Hypothalamus (tissue), 51 donors: Measurements from ENCODE around the gene DAPK1.

Experiments used
- DNase-seq, 51 donors: peaks; one replicate each; lab custom pipeline; 2025; lab: John Stamatoyannopoulos, UW

Gene DAPK1

DNA sequence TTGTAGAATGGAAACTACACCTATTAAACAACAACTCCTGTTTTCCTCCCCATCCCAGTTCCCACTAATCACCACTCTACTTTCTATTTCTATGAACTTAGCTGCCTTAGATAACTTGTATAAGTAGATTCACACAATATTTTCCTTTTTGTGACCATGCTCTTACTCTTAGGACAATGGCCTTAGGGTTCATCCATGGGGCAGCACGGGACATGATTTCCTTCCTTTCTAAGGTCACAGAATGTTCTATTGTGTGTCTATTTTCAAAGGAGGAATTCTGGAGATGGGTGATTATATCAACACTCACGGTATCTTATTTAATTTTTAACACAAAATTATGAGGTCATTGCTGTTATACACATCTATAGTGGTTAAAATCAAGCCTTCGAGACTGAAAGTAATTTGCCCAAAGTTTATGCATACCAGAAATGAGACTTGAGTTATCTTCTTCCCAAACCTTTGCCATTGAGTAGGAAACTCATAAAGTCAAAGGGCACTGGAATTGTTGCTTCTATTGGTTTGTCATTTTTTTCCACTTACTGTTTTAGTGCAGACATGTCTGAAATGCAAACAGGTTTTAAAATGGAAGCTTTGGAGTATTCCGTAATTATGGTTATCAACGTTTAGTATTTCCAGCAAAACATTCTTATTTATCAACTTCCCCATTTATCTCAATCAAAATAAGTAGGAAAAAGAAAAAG, 251.8 kb downstream of the DAPK1 start:
- no peak for DNase-seq

DNA sequence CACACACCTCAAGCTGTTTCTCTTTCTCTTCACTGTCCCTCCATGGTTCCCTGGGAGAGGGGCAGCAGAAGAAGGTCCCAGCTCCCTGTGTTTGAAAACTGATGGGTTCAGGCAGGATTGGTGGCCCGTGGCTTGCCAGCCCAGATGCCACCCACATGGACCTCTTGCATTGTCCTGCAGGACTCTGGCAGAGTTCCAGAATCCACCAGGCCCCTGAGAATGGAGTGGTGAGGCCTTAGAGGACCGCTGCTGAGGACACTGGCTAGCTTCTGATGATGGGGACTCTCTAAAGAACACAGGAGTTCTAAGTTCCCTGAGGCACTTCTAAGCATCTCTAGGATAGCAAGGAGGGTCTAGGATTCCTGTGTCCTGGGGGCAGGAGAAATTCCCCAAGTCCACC, 253.1 kb downstream of the DAPK1 start:
- DNase-seq = no peak

DNA sequence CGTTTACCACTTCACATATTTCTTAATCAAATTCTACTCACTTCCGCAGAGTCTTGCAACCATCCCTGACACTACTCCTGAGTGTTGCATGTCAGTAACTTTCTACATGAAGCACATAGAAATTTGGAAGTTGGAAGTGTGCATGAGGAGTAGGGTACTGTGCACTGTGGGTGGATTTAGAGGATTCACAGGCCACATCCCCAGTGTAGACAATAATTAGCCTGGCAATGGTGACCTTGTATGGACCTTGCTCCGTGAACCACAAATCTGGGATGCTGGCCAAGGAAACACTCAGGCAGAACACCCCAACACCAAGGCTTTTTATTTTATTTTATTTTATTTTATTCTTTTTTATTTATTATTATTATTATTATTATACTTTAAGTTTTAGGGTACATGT, 253.8 kb downstream of the DAPK1 start:
- no peak for DNase-seq

DNA sequence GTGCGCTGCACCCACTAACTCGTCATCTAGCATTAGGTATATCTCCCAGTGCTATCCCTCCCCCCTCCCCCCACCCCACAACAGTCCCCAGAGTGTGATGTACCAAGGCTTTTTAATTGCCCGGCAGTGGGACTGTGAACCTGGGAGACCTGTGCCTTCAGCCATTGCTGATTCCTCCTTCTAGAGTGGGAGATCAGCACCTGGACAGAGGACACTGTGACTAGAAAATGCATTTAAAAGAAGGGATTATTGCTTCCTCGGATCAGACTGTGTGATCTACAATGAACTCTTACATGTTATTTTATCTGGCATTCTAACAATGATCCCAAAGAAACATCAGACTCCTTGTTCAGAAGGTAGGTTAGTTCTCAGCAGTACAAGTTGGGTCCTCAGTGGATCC, 254.2 kb downstream of the DAPK1 start:
- no peak for DNase-seq

DNA sequence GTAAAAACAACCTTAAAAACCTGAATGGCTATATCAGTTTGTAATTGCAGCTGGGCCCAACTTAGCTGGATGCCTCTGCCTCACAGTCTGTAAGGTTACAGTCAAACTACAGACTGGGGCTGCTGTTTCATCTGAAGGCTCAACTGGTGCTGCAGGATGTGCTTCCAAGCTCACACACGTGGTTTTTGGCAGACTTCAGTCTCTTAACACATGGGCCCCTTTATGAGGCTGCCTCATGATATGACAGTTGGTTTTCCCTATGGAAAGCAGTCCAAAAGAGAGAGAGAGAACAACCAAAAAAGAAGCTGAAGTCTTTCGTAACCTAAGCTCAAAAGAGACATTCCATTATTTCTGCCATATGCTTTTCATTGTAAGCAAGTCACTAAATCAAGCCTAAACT, 255.6 kb downstream of the DAPK1 start:
- no peak for DNase-seq
